HG02970 (cell line): Measurements from ENCODE around the gene DHX35.

Source experiments
- ATAC-seq: cut with Tn5 transposase; IDR thresholded peaks from one replicate; pipeline ENCODE4 v1.9.1; 2021; ENCODE audit warnings: mild to moderate bottlenecking, moderate library complexity, moderate number of reproducible peaks; ENCODE audit not compliant: unreplicated experiment, low FRiP score

The DHX35 gene

DNA sequence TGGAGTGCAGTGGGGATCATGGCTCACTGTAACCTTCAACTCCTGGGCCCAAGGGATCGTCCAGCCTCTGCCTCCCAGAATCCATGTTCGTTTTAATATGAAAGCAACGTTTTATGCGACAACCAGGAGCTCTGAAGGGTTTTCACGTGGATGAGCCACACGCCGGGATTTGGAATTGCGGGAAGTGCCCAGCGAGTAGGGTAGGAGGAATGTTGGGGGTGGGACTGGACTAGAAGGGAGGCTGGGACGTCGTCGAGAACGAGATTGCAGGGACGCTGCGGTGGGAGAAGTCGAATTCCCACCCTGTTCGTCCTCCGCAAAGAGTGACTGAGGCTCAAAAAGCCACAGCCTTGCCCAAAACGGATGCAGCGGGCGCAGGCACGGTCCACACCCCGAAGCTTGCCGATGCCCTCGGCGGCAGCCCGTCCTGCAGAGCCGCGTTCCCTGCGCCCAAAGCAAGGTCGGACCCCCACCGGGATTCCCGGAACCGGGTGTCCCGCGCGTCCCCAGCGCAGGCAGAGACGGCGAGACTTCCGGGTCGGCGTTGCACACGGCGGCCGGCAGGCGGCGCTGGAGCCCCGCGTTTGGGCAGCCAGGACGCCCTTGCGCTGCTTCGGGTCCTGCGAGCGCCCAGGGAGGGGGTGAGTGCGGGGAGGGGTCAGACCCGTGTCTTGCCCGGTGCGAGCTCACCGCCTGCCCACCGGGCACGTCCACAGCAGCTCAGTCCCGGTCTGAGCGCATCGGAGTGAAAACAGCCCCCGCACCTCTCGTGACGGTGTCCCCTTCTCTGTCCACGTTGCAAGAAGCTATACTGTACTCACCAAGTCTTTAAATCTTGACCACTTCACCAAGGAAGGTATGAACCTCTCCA is 87.8 kb downstream of the DHX35 start:
- ATAC-seq: peak; percentile 58

DNA sequence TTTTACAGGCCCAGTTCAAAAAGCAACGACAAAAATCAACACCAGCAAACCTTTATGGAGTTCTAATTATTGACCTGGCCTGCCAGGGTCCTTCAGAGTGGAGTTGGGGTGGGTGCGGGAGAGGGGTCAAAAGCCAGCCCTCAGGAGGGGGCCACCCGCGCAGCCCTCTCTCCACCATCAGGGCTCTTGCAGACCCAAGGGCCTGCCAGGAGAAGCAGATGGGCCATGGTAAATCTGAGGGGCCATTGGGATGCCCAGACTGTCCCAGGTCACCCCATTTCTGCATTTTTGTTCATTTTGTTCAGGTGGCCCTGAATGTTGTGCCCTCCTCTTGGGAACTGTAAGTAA is 88.4 kb downstream of the DHX35 start:
- ATAC-seq: no peak

DNA sequence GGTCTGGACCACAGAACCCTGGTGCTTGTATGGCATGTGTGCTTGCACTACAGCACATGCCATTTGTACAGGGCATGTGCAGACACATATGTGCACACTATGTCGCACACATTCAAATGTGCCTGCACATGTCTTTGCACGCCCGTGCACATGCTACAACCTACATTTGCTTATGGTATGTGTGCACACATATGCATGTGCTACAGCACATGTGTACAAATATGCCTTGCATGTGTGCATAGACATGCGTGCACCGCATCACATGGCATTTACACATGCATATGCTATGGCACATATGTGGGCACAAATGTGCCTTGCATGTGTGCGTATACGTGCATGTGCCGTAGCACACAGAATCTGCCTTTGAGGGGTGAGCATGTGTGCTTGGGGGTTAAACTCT is 90.5 kb downstream of the DHX35 start:
- no peak for ATAC-seq

DNA sequence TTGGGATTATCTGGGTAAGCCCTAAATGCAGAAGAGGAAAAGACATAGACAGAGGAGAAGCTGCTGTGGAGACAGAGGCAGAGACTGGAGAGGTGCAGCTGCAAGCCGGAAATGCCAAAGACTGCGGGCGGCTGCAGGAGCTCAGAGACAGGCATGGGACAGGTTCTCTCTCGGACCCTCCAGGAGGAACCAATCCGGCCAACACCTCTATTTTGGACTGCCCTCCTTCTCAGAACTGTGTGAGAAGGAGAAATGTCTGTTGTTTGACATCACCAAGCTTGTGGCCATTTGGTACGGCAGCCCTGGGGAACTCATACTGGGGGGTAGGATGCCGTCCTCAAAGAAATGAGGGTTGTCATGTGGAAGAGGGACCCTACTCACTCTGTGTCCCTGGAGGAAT is 95.0 kb downstream of the DHX35 start:
- ATAC-seq: no peak

DNA sequence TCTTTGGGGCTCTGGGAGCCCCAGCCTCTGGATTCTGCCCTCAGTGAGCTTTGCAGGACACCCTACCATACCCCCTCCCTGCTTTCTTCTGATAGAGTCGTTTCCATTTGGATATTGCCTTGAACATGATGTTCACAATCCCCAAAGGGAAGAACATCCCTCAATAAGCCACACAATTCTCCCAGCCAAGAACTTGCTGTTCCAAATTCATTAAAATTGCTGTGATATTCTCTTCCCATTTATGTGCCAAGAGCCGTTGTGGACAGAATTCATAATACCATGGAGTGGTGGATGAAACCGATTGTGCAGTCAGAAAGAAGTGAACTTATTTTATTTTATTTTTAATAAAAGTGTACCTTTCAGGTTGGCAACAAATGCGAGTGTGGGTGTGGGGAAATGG is 95.8 kb downstream of the DHX35 start:
- no peak for ATAC-seq

DNA sequence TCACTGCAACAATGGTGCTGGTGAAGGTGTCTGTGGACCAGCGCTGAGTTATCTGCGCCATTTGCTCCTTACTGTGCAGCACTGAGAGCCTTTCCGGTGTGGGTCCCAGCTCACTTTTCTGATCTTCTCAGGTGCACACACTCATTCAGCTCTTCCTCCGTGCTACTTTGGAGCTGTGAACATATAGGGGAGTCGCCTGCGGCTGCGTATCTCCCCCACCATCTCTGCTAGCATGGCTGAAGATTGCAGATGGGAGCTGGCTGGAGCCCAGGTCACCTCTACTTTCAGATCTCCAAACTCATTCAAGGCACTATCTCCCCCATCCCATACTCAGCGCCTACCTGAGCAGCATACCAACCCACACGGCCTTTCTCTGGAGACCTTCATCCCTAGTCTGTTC is 96.9 kb downstream of the DHX35 start:
- ATAC-seq: no peak

DNA sequence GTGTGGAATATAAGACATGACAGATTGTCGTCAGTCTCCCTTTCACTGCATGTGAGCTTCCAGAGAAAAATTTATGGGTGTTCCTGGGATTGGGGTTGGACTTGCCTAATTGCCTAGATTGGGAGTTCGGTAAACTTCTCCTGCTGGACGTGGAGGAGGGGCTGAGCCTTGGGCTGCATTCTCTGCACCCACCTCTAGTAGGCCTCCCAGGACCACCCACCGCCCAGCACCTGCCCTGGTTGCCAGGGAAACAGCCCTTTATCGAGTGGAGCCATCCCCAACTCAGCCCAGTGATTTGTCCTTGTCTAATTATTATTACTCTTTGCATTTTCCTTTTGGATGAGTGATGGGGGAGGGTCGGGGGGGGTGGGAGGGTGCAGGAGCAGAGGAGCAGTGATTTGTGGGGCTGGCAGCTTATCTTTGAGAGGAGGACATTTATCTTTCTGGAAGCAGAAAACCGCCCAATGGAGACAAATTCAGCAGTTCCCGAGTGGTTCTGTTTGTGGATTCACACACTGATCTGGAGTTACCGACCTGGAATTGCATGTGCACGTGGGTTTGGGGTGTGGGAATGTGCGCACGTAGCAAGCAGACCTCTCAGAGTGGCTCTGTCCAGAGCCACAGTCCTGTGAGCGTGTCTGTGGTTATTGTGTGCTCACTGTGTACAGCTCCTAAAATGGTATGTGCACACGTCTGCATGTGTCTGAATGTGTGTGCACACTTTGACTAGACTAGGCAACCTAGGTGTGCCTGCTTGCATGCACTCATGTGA is 104.5 kb downstream of the DHX35 start:
- ATAC-seq: no peak

DNA sequence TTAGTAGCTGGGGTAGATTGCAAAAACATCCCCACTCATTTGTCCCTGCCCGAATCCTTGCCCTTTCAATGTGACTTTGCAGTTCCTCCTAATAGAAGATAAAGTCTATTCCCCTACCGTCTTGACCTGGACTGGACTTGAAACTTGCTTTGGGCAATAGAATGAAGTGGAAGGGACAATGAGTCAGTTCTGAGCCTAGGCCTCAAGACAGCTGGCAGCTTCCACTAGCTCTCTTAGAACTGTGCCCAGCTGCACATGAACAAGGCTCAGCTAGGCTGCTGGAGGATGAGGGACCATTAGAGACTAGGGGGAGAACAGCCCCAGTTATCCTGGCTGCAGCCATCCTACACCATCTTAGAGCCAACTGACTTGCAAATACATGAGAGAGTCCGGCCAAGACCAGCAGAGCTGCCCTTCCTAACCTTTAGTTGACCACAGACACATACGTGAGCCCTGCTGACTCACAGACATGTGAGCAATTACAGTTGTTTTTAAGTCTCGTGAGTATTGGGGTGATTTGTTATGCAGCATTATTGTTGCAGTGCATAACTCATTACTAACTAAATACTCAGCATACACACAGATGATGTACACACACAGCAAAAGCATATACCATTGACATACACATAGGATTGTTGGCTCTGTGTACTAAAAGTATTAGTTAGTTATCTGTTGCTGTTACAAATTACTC is 105.5 kb downstream of the DHX35 start:
- ATAC-seq: no peak

DNA sequence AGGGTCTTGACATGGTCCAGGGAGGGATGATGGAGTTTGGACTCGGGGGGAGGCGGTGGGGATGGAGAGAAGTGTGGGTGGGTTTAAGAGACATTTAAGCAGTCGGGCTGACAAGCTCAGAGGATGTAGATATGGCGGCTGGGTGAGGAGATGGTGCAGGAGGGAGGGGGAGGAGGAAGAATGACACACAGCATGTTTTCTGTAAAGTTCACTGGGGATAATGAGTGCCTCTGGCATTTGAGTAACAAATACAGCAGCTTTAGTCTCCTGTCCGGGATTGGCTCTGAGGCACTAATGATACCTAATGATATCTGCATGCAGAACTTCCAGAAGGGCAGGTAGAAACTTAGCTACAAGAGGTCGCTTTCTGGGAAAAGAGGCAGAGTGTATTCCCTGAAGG is 107.8 kb downstream of the DHX35 start:
- no peak for ATAC-seq

DNA sequence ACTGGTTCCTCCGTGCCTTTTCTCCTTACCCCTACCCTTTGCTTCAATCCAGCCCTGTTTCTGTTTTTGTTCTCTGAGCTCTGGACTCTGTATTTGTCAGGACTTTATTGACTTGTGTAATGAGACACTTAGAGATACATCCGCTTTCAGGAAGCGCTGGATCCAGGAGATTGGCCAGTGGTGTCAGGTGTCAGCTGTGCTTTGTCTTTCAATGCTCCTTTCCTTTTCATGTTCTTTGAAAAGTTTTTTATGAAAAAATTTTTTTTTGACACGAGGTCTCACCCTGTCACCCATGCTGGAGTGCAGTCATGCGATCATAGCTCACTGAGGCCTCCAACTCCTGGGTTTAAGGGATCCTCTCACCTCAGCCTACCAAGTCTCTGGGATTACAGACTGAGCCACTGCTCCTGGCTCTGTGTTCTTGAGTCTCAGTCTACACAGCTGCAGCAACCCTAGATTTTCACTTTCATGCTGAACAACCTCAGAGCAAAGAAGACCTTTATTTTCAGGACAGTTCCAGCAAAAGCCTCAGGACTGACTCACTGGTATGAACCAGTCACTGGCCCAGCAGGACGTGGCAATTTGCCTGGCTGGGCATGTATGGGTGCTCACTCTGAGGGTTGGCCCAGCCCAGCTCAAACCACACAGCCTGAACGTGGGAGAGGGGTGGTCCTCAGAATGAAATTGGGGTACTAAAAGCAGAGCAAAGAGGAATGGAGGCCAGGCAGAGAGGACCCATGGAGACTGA is 108.5 kb downstream of the DHX35 start:
- ATAC-seq: no peak

DNA sequence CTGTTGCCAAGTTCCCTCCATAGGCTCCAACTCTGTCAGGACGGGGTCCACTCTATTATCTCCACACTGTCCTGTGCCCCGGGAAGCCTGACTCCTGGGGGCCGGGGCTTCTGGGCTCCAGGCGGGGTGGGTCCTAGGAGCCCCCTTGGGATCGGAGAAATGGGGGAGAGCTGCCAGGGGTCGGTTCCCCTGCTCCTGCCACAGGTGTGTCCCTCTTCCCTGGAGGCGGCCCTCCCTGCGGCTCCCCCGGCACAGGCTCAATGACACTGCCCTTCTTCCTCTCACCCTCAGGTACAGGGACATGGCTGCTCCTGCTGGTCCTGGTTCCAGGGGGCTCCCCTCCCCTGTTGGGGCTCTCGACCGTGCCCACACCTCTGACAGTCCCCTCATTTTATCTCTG is 110.0 kb downstream of the DHX35 start:
- ATAC-seq: no peak

DNA sequence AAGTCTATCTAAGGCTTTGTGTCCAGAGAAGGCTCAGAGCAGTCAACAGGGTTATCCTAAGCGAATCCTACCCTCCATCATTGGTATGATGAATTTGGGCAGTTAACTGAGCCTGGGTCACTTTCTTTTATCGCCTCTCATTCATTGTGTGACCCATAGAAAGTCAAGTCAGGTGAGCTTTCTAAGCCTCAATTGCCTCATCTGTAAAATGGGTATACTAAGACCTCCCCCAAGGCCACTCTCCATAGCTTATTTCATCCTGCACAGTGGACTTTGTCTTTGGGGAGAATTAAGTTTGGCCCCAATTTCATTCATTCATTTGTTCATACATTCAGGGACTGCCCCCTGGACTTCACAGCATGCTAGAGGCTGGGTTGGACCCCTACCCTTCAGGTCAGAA is 110.5 kb downstream of the DHX35 start:
- ATAC-seq: no peak

DNA sequence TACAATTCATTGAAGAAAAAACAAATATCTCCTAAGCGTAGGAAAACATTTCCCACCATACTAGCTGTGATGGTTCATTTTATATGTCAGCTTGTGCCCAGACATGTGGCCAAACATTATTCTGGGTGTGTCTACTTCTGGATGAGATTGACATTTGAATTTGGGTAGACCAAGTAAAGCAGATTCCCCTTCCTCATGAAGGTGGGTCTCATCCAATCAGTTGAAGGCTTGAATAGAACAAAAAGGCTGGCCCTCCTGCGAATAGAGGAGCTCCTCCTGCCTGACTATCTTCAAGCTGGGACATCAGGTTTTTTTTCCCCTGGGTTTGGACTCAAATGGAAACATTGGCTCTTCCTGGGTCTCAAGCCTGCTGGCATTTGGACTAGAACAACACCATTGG is 113.6 kb downstream of the DHX35 start:
- no peak for ATAC-seq

DNA sequence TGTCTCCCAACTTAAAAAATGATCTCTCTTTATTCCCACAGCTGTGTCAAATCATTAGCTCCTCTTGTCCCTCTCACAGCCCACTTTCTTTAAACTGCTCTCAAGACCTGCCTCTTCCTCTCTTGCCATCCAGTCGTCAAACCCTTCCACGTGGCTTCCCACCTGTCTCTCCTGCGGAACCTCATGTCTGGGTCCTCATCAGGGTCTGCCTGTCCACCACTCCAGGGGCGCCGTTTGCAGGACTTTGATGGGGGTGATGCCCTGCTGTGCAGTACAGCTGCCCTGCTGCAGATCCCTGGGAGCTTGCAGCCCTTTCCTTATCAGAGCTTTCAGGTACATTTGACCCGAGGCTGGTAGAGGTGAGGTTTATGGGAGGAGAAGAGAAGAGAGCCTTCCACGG is 114.8 kb downstream of the DHX35 start:
- ATAC-seq: no peak

DNA sequence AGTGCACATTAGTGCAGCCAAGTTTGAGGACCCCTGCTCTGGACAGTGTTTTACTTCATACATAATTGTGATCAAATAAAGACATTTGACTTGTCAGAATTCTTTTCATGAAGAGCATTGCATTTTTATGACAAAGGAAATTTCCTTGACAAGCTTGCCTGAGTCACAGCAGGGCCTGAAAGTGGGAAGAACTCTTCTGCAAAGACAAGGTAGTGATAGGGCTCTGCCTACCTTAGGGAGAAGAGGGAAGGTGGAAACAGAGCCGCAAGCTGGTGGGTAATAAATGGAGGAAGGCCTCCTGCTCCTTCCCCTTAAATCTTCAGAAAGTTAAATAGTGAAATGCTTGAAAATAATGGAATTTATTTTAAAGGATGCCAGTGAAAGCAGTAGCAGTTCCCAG is 118.2 kb downstream of the DHX35 start:
- ATAC-seq: no peak

DNA sequence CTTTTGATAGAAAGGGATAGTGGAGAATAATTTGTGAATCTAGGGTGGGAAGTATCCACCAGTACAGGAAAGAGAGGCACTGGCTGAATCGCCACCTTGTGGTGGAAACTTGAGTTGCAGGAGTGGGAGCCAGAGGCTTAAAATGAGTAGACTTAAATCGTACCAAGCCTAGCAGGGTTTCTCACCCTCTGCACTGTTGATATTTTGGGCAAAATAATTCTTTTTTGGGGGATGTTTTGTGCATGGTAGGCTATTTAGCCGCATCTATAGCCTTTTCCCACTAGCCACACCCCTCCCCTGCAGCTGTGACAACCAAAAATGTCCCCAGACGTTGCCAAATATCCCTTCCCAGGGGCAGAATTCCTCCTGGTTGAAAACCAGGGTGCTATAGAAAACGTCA is 119.1 kb downstream of the DHX35 start:
- ATAC-seq: no peak

DNA sequence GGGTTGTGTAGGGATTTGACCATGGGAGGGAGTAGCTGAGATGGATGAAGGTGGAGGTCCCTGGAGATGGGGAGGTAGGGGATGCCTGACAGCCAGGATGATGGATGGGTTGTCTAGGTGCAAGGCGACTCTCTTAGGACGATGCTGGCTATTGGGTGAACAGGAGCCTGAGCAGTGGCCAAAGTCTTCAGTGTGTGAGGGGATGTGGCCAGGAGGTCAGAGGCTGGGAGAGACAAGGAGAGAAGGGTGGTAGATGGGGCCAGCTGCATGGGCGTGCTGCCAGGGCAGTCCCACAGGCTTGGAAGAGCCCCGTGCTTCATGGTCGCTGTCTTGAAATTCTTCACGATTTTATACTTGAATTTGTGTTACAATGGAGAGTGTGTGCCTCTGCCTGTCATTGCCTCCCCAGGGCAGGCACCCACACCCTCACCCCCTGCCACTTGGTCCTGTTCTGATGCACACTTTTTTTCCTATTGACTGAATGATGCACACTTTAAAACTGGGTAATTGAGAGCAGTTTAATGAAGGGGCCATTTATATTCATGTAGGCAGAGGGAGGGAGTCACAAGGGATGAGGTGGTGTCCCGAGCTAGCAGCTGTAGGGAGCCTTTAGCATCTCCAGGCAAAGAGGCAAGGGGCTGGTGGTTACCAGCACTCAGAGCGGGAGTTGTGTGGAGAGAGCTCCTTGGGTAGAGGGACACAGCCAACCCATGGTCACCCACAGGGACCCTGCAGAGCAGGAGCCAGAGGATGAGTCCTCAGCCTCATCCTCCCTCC is 120.7 kb downstream of the DHX35 start:
- no peak for ATAC-seq

DNA sequence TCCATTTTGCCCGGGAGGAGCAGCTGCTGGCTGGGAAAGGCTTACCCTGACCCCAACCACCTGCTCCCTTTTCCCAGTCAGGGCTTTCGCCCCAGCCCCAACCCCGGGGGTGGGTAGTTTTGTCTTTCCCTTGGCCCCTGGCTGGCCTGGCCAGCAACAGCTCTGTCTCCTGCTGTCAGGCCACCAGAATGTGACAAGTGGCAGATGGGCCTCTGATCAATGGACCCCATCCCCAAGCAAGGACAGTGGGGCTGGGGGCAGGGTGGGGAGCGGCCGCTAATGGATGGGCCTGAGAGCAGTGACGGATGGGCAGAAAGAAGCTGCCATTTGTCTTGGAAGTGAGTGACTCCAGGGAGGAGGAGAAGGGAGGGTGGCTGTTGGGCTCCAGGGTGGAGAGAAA is 121.6 kb downstream of the DHX35 start:
- ATAC-seq: no peak

DNA sequence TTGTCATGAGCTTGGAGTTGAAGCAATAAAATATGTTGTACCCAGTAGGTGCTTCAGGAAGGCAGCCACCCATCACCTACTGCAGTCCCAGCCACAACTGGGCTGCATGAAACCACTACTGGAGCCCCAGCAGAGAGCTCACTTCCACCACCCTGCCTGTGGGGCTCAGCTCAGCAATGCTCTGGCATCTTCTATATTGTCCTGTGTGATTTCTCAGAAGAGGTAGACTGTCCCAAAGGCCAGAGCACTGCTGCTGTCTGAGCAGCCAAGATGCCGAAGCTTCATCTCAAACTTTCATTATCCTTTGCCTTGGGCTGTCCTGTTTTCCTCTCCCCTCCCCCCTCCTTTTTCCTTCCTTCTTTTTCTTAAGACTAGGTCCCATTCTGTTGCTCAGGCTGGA is 126.9 kb downstream of the DHX35 start:
- ATAC-seq: no peak
